Testis (tissue), 3 donors: Measurements from ENCODE around the gene PLN. TPM values are rescaled to one million over a fixed set of nuclear protein-coding genes. Genes with fewer than 3 reads are reported as not detected.

Source experiments
- DNase-seq: peaks from one replicate; pipeline ENCODE4 v3.0.0-alpha.2; 2019
- H3K27ac ChIP-seq, 2 donors: fragments of 200-600 bp; sonication (generic); one replicate each; pipeline ENCODE4 v1.5.1; 2019
- H3K27me3 ChIP-seq: fragments of 200-600 bp; sonication (generic); one replicate; pipeline ENCODE4 v1.5.1; 2019
- H3K36me3 ChIP-seq: fragments of 200-600 bp; sonication (generic); one replicate; pipeline ENCODE4 v1.5.1; 2017; ENCODE audit warnings: low read depth; ENCODE audit errors: missing control alignments
- H3K4me1 ChIP-seq: fragments of 200-600 bp; sonication (generic); one replicate; pipeline ENCODE4 v1.5.1; 2019
- H3K4me3 ChIP-seq, 2 donors: fragments of 200-600 bp; sonication (generic); one replicate each; pipeline ENCODE4 v1.5.1; 2017 to 2019
- H3K9me3 ChIP-seq: fragments of 200-600 bp; sonication (generic); one replicate; pipeline ENCODE4 v1.5.1; 2017
- CTCF ChIP-seq, 3 experiments: fragments of 450-650 bp in 2 of 3; fragments of 200-600 bp in 1 of 3; sonication (generic) in 1 of 3; IDR thresholded peaks; one replicate each; pipeline ENCODE4 v1.5.1; 2016 to 2019; ENCODE audit warnings: antibody characterized with exemption in 3 of 3, mild to moderate bottlenecking in 2 of 3, moderate library complexity in 1 of 3
- POLR2A ChIP-seq: fragments of 450-650 bp; IDR thresholded peaks from one replicate; pipeline ENCODE4 v1.6.1; 2017; ENCODE audit warnings: antibody characterized with exemption, mild to moderate bottlenecking, moderate library complexity
- WGBS, 2 donors: methylation state at CpG; one replicate each; pipeline ENCODE4 v1.1.5; 2018; 5-methylcytosine and 5-hydroxymethylcytosine counted together
- intact Hi-C: fragments of 100-400 bp; cut with DNase I; formaldehyde crosslinking; loops from one replicate; pipeline ENCODE4 v1.15.1; 2023; ENCODE audit warnings: low total_unique reads
- polyA plus RNA-seq: library from polyadenylated mRNA; stranded (reverse); fragments of 350-450 nt; fragmentation: Illumina TruSeq; extraction: RNeasy Lipid Tissue Mini Kit (QIAGEN cat#74804); gene quantifications from one replicate; pipeline ENCODE4 v1.2.3, GENCODE V29; 2014; ENCODE audit warnings: low read depth, low replicate concordance; ENCODE audit not compliant: insufficient read depth
- total RNA-seq, 2 donors: library from RNA; depleted of rRNA; stranded (reverse); fragments of >200 nt; gene quantifications; one replicate each; pipeline ENCODE4 v1.2.3, GENCODE V29; 2016

Gene PLN
- total and polyA plus RNA-seq, 3 donors from 2014 or later, result 2.0 to 15.2 (median 5.0) TPM

- Histone ChIP-seq H3K36me3 (no peaks in the 10 kb centered on the region), H3K9me3 (no peaks in the 10 kb centered on the region), H3K4me1 (no peaks in the 10 kb centered on the region), H3K27ac (no peak overlapping the region), H3K4me3 (no peak overlapping the region), H3K27me3 (no peaks in the 10 kb centered on the region)
- no peak for DNase-seq
- TF ChIP-seq POLR2A (no peak), CTCF (IDR thresholded peaks at IDR 0.05) (no peak)
- 48 to 70% methylated on average over 2 of the region's 2 CpGs for WGBS, 2 donors
- intact Hi-C loops, result no loop called here
Measured at GRCh38 chr6:118502169-118502568, 45.9 kb upstream of the PLN start.

- H3K27me3 ChIP-seq, result no peaks in the 10 kb centered on the region
- no peak for TF ChIP-seq CTCF (IDR thresholded peaks at IDR 0.05)
- no peak for TF ChIP-seq POLR2A
- DNase-seq, result no peak
- H3K36me3 ChIP-seq, result no peaks in the 10 kb centered on the region
- H3K9me3 ChIP-seq, result no peaks in the 10 kb centered on the region
- intact Hi-C loops, result no loop called here
- 90 to 100% methylated on average over 2 of the region's 2 CpGs for WGBS, 2 donors
- H3K4me1 ChIP-seq, result no peaks in the 10 kb centered on the region
- no peak overlapping the region for H3K27ac ChIP-seq
- no peak overlapping the region for H3K4me3 ChIP-seq
Measured at GRCh38 chr6:118504611-118505010, 43.5 kb upstream of the PLN start.

- 87 to 95% methylated on average over 2 of the region's 2 CpGs for WGBS, 2 donors
- Histone ChIP-seq H3K27ac (no peak overlapping the region), H3K4me1 (no peaks in the 10 kb centered on the region), H3K9me3 (no peaks in the 10 kb centered on the region), H3K4me3 (no peak overlapping the region), H3K27me3 (no peaks in the 10 kb centered on the region), H3K36me3 (no peaks in the 10 kb centered on the region)
- TF ChIP-seq CTCF (IDR thresholded peaks at IDR 0.05) (no peak), POLR2A (no peak)
- intact Hi-C loops, result no loop called here
- no peak for DNase-seq
Measured at GRCh38 chr6:118505656-118506055, 42.4 kb upstream of the PLN start.

- Histone ChIP-seq H3K36me3 (no peaks in the 10 kb centered on the region), H3K9me3 (no peaks in the 10 kb centered on the region), H3K27ac (no peak overlapping the region), H3K4me1 (no peaks in the 10 kb centered on the region), H3K27me3 (no peaks in the 10 kb centered on the region), H3K4me3 (no peak overlapping the region)
- intact Hi-C loops, result no loop called here
- WGBS, 2 donors, result 91 to 95% methylated on average over 5 of the region's 5 CpGs
- TF ChIP-seq CTCF (IDR thresholded peaks at IDR 0.05), result no peak
- TF ChIP-seq POLR2A, result no peak
- DNase-seq, result no peak
Measured at GRCh38 chr6:118506071-118506638, 41.9 kb upstream of the PLN start.

GRCh38 chr6:118507636-118508035 lies 40.5 kb upstream of the PLN start:
- Histone ChIP-seq H3K27me3 (no peaks in the 10 kb centered on the region), H3K9me3 (no peaks in the 10 kb centered on the region), H3K4me1 (no peaks in the 10 kb centered on the region), H3K36me3 (no peaks in the 10 kb centered on the region), H3K27ac (no peak overlapping the region), H3K4me3 (no peak overlapping the region)
- no peak for DNase-seq
- 89 to 95% methylated on average over 1 of the region's 1 CpG for WGBS, 2 donors
- intact Hi-C loops, result no loop called here
- TF ChIP-seq CTCF (IDR thresholded peaks at IDR 0.05) (no peak), POLR2A (no peak)
